GM21447 (cell line): ENCODE data around the gene CDC26.
"Not testable (repeated sequence)": the region's sequence is repeated elsewhere in the genome, so short reads cannot be mapped to it uniquely, and the experiment has no call there.

Experiments
- ATAC-seq: cut with Tn5 transposase; IDR thresholded peaks from one replicate; pipeline ENCODE4 v1.9.1; 2021; ENCODE audit not compliant: unreplicated experiment

CDC26 gene

GRCh38 chr9:113296247-113296646, 20.9 kb upstream of the CDC26 start:
- ATAC-seq, result not testable (repeated sequence)

DNA sequence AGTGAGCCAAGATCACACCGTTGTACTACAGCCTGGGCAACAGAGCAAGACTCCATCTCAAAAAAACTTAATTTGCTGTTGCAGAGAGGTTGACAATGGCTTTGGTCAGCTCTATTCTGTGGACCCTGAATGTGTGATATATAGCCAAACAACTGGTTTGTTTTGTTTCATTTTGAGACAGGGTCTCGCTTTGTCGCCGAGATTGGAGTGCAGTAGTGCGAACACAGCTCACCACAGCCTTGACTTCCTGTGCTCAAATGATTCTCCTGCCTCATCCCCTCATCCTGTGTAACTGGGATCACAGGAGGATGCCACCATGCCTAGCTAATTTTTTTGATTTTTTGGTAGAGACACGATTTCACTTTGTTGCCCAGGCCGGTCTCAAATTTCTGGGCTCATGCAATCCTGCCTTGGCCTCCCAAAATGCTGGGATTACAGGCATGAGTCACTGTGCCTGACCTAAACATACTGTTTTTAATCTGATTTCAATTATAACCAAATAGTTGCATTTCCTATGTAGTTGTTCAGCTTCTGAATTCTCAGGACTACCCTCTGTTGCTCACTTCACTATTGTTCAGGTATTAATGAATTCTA, 18.0 kb upstream of the CDC26 start:
- ATAC-seq, result no peak

DNA sequence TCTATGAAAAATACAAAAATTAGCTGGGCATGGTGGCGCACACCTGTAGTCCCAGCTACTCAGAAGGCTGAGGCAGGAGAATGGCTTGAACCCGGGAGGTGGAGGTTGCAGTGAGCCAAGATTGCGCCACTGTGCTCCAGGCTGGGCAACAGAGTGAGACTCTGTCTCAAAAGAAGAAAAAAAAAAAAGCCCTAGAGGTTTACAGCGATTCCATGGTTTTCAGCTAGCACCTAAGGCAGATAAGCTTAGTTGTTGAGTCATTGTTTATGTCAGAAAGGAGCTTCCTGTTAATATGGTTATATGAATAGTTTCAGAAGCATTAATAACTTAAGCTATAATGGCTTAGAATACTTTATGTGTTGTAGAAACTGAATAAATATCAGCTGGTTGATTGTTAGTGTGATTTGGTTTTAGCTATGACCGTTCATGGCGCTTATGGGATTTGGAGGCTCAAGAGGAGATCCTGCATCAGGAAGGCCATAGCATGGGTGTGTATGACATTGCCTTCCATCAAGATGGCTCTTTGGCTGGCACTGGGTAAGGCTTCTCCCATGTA, 14.8 kb upstream of the CDC26 start:
- ATAC-seq, result no peak

DNA sequence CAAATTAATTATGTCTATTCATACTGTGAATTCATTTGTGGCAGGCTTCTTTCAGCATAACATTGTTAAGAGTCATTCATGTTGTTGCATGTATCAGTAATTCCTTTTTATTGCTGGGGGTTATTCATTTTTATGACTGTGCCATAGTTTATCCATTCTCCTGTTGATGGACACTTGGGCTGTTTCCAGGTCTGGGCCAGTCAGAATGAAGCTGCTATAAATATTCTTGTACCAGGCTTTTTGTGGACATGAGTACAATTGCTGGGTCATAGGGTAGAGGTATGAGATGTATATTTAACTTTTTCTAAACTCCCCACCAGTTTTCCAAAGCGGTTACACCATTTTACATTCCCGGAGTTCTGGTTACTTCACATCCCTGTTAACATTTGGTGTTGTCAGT, 13.7 kb upstream of the CDC26 start:
- no peak for ATAC-seq

DNA sequence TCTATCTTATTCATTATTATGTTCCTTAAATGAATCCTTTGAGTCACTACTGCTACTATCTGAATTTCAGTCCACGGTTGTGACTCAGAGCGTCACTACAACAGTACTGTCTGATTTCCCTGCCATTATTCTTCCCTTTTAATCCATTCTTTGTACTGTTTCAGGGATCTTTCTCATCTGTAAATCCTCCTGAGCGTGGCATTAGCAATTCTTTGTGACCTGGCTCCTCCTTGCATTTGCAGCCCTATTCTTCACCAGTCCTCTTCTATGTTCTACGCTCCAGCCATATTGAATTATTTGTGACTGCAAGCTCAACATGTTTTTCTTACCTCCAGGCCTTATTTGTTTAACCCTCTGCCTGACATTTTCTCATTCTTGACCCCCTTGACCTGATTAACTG, 6.0 kb upstream of the CDC26 start:
- ATAC-seq, result no peak

DNA sequence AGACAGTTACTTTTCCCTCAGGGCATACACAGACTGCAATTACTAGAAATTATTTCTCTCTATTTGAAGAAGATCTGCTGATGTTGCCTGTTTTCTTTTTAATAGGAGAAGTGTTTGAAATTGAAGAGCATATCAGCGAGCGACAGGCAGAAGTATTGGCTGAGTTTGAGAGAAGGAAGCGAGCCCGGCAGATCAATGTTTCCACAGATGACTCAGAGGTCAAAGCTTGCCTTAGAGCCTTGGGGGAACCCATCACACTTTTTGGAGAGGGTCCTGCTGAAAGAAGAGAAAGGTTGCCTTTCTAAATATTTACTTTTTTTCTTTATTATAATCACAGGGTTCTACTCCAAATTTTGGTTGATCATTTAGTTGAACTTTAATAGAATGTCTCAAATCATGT, 3.5 kb upstream of the CDC26 start:
- no peak for ATAC-seq

DNA sequence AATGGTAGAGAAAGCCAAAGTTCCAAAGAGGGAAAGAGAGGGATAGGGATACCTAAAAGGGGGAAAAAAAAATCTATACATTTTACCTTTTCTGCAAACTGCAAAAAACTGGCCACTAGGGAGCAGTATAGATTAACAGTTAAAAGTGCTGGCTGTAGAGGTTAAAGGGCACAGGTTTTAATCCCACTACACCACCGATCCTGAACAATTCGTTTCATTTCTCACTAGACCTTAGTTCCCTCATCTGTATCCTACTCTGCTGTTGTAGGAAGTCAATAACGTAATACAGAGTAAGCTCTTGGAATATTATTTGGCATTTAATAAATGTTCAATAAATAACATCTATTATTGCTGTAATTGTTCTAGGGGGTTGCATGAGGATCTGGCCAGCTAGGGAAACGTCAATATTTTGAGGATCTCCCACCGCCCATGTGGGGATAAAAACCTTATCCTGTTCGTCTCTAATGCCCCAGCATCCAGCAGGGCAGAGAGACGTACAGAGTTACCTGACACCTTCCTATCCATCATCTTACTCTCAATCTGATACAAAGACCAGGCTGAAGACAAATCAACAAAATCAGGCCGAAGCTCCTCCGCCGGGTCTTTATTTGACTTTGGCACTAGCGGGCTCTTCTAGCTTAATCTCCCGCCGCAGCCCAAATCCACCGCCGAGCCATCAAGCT, 757 bp downstream of the CDC26 start:
- ATAC-seq, result peak; percentile 8

- ATAC-seq, result no peak
Observed at GRCh38 chr9:113269871-113270270, 5.5 kb downstream of the CDC26 start.

- no peak for ATAC-seq
Observed at GRCh38 chr9:113269355-113269754, 6.0 kb downstream of the CDC26 start.

DNA sequence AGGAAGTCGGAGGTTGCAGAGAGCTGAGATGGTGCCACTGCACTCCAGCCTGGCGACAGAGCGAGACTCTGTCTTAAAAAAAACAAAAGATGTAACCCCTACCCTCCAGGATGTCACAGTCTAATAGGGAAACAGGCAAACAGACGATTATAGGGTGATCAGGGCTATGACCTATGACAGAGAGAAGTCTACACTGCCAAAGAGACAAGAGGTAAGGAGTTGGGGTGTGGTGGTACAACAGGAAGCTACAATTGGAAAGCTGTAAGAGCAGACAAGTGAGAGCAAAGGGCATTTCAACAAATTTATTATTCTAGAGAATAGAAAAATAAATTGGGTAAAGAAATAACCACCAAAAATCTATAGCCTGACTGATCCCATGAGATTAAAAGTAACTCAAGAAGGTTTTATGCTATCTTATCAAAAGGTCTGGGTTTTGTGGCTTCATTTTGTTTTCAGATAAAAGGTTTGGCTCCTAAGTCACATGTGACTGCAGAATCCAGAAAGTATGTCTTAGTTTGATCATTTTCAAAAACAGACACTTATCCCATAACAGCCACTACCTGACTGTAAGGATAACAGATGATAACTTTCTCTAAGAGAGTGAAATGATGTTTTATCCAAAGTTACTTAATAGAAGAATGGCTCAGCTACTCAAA, 7.3 kb downstream of the CDC26 start:
- ATAC-seq, result no peak

DNA sequence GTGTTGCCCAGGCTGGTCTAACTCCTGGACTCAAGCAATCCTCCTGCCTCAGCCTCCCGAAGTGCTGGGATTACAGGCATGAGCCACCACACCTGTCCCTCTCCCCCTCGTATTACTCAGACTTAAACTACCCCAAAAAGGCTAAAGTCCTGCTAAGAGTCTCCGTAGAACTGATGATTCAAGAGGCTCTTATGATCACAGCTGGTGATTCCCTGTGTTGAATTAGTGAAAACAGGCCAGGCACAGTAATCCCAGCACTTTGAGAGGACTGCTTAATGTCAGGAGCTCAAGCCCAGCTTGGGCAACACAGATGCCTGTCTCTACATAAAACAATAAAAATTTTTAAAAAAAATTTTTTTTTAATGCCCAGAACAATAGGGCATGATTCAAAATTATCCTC, 9.2 kb downstream of the CDC26 start:
- no peak for ATAC-seq

- ATAC-seq, result no peak
Observed at GRCh38 chr9:113261917-113262671, 13.3 kb downstream of the CDC26 start.

DNA sequence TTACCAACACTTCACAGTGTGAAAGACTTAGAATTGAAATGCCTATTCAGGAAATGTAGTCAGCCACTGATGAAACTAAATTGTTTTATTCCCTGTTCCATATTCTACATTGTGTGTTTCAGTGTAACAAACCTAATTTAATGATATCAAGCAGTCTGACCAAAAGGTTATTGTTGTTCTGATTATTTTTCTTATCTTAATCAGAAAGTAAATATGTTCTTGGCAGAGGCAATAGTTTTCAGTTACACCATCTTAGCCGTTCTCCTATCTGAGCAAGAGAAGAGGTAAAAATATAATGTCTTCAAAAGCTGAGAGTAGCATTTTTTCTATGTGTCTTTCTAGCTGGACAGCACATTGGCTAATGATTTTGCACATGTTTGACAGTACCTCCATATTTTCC, 17.1 kb downstream of the CDC26 start:
- no peak for ATAC-seq

- ATAC-seq, result no peak
Observed at GRCh38 chr9:113257863-113258262, 17.5 kb downstream of the CDC26 start.

- ATAC-seq, result no peak
Observed at GRCh38 chr9:113255438-113255837, 19.9 kb downstream of the CDC26 start.

DNA sequence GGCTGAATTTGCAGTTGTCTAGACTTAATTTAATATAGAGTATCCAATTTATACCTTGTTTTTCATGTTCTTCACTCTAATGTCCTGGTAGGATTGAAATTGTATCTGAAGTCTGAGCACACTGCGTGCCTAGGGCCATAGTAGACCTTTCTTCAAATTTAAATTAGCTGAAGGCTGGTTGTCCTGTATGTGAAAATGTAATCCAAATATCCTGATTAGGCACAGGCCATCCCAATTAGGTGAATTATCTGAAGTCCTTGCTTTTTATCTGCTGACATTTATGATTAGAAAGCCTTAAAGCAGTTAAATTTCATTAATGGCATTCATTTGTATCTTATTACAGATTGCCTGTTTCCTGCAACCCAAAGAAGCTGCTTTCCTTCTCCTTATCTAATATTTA, 20.4 kb downstream of the CDC26 start:
- no peak for ATAC-seq

DNA sequence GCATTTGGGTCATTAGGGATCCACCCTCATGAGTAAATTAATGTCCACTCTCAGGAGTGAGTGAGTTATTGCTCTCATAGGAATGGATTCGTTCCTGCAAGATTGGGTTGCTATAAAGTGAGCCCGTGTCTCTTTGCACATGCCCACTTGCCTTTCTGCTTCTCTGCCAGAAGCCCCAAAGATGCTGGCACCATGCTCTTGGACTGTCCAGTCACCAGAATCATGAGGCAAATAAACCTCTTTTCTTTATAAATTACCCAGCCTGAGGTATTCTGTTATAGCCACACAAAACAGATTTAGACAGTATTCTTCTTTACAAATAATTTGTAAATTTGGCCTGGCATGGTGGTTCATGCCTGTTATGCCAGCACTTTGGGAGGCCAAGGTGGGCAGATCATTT, 24.6 kb downstream of the CDC26 start:
- ATAC-seq, result no peak

DNA sequence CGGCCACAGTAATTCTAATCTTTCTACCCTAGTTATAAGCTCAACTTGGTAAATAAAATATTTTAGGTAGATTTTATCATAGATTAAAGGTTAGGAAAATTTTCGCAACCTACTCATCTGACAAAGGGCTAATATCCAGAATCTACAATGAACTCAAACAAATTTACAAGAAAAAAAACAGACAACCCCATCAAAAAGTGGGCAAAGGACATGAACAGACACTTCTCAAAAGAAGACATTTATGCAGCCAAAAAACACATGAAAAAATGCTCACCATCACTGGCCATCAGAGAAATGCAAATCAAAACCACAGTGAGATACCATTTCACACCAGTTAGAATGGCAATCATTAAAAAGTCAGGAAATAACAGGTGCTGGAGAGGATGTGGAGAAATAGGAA, 25.7 kb downstream of the CDC26 start:
- not testable (repeated sequence) for ATAC-seq

DNA sequence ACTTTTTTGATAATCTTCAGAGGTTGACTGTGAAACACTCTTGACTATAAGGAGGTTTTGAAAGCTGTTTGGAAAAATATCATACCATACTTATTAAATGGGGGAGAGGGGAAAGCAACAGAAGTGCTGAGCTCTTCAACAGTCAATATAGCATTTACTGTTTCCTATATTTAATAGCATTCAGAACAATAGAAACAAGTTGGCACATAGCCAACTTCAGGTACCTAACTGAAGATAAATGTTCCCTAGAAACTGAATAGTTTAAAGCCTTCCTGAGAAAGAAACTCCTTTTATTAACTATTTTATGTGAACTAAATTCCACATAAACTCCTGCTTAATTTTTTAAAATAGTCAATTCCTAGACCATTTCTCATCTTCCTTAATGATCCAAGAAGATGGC, 27.7 kb downstream of the CDC26 start:
- no peak for ATAC-seq

DNA sequence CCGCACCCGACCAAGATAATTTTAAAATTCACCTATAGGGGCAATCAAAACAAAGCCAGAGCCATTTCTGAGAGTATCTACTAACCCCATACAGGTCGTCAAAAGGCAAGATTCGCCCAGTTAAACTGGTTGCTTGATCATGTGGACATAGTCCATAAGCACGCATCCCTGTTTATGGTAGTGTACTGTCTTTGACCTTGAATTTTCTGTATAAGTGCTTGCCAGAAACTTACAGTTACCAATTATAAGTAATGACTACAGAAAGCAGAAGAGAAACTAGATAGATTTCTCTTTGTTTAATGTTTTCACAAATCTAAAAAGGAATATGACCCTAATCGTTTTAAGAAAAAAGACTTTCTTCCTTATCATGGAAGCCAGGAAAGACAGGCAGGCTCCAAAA, 28.4 kb downstream of the CDC26 start:
- no peak for ATAC-seq

DNA sequence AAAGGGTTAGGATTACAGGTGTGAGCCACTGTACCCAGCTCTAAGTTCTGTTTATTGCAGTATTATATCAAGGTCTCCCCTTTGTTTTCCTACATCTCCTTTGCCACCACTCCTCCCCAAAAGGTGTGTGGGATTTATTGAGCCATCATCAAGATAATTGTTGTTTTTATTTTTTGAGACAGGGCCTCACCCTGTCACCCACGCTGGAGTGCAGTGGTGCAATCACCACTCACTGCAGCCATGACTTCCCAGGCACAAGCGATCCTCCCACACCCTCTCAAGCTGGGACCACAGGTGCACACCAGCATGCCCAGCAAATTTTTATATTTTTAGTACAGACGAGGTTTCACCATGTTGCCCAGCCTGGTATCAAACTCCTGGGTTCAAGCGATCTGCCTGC, 29.5 kb downstream of the CDC26 start:
- ATAC-seq, result no peak

DNA sequence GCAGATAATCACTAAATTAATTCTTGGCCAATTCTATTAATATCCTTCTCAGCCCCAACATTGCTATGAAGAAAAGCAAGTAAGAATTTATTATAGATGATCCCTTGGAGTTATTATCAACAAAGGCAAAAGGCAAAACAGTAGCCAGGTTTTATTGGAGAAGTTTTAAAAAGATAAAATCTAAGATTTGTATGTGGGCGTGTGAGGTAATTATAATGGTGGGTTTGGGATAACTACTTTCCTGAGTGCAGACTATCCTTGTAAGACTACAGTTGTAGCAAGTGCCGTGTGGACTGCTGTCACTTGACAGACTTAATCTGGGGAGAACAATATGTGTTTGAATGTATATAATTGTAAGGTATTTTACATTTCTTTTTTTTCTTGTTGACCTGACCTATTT, 30.8 kb downstream of the CDC26 start:
- ATAC-seq, result no peak
